Measurements from ENCODE around the gene ABHD8.

ABHD8 gene

DNA sequence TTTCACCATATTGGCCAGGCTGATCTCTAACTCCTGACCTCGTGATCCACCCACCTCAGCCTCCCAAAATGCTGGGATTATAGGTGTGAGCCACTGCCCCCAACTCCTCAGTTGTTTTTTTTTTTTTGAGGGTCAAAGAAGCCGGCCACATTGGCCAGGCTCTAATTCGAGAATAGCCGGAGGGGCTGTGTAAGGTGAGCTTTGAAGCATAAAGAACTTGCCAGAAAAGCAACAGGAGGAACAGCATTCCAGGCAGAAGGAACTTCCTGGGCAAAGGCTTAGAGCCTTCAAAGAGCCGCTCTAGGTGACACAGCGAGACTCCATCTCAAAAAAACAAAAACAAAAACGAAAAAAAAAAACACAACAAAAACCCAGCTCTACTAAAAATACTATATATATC, 37.2 kb downstream of the ABHD8 start:
- DNase-seq (ENCODE audit: low read depth in 2 of 2) = no peak

DNA sequence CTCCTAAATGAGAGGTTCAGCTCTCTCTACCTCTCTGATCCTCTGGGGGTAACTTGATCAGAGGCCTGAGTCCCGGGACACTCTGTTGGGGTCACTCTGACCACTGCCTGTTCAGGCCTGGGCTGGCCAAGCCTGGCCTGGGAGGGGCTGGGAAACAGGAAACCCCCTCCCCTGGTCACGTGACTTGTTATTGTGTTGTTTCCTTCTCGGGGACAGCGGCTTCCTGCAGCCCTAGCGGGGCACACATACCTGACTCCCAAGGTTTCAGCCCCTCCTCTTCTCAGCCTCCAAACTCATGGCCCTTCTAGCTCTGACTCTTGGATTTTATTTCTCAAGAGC, 38.6 kb downstream of the ABHD8 start, which contains the start of gene USHBP1:
USHBP1 (minus strand) TSS at position 105 of the 339 bp plus-strand sequence. CDS start 446 bp downstream, outside the sequence.
- no peak for DNase-seq (ENCODE audit: low read depth in 2 of 2)

DNA sequence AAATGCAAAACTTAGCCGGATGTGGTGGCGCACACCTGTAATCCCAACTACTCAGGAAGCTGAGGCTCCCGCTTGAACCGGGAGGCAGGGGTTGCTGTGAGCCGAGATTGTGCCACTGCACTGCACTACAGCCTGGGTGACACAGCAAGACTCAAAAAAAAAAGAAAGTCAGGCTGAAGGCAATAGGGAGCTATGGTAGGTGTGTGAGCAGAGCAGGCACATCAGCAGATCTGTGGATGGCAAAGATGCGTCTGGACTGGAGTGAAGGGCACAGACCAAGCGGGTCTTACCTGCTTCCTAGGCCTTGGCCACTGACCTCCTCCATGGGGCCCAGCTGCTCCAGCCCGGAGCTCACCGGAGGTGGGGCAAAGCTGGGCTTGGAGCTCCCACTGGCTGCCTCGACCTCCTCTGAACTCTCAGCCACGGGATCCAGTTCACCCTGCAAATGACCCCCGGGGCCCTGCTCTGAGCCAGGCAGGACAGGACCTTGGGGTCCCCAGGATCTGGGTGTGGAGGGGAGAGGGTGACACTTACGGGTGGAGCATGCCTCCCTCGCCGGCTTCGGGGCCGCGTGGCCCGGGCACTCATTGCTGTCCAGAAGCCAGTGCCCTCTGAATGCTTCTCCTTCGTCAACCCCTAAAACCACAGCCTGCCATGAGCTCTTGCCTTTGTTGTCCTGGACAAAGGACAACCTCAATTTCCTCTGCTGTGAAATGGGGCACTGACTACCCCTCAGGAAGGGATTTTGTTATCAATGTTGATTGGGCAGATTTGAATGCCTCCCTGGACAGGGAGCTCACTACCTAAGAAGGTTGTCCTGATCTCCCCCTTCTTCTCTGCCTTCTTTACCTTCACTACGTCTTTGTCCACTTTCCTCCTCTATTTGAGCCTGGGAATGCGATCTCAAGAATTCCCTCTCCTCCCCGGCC, 39.2 kb downstream of the ABHD8 start:
- no peak for DNase-seq (ENCODE audit: low read depth in 2 of 2)

DNA sequence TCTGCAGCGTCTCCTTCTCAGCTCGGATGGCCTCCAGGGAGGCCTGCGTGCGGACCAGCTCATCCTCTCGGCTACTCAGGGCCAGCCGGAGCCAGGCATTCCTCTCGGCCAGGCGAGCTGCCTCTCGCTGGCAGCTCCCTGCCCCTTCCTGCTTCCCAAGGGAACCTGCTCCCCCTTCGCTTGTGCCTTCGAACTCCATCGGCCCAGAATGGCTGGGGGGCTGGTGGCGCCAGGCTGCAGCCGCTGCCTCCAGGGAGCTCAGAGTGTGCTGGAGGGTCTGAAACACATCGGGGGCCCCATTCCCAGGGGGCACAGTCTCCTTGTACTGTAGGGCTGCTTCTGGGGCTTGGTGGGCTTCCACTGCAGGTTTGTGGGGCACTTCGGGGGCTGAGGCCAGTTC, 40.7 kb downstream of the ABHD8 start:
- no peak for DNase-seq (ENCODE audit: low read depth in 2 of 2)

DNA sequence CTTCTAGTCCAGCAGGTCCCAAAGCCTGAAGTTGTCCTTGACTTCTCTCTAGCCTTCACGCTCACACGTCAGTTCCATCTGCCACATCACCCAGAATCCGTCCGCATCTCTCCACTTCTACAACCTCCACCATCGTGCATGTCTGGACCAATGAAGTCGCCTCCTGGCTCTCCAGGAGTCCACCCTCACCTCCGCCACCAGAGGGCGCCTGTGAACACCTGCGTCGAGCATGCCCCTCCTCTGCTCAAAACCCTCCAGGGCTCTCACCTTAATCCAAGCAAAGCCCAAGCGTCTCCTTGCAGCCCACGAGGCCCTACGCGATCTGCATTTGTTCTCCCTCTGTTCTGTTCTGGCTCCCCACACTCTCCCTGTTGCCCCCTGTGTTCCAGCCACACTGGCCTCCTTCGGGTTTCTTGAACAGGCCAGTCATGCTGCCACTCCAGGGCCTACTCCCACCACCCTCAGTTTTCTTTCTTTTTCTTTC, 42.3 kb downstream of the ABHD8 start:
- DNase-seq (ENCODE audit: low read depth in 2 of 2) = peak; percentile 77 to 87

DNA sequence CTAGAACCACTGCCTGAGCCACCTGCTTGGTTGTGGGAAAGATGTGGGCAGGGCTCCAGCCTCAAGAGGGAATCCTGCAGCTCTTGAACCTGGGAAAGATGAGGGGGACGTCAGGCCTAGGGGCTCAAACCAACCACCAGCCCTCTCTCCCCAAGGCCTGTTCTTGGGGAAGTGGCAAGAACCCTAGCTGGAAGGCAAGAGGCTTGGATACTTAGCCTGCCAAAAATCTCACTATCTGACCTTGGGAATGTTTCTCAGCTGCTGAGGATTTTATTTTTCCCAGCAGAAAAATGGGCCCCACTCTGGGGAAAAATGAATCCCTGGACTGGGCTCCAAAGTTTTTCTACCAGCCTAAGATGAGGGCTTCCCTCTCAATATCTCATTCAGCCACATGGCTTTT, 43.3 kb downstream of the ABHD8 start:
- no peak for DNase-seq (ENCODE audit: low read depth in 2 of 2)

DNA sequence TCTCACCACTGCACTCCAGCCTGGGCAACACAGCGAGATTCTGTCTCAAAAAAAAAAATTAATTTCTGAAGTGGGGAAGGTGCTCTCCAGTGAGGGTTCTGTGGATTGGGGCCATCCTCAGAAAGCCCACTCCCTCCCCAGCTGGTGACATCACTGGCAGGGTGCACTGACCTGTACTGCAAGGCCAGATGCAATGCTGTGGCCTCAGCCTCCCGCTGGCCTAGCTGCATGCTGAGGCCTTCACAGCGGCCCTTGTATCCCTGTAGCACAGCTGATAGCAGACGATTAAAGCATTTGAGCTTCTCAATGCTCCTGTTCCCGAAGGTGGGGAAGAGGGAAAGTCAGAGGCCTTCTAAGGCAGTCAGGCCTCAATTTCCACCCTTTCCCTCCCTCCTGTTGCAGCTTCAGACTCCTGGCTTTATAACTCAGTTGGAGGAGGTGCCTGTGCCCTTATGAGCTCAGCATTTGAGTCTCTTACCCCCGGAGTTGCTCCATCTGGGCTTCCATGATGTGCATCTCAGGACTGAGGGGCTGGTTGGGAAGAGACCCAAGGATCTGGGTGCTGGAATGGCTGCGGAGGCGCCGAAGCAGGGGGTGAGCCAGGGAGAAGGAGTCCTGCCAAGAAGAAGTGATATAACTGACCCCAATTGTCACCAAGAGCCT, 44.0 kb downstream of the ABHD8 start:
- no peak for DNase-seq (ENCODE audit: low read depth in 2 of 2)

DNA sequence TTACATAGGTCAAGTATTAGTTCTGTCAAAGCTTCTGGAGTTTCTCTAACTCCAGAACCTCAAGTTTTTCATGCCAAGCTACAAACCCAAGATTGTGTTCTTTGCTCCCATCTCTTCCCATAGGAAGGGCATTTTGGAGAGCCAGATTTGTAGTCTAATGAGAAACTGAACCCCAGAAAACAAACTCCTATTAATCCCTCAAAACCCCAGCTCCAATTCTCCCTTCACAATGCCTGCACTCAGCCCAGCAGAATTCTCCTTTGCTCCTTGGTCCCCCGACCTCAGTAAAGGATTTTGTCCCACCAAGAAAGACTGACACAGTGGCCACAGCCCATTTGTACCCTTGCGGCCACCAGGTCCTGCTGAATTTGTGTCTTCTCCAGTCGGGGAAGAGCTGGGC, 47.1 kb downstream of the ABHD8 start:
- no peak for DNase-seq (ENCODE audit: low read depth in 2 of 2)

DNA sequence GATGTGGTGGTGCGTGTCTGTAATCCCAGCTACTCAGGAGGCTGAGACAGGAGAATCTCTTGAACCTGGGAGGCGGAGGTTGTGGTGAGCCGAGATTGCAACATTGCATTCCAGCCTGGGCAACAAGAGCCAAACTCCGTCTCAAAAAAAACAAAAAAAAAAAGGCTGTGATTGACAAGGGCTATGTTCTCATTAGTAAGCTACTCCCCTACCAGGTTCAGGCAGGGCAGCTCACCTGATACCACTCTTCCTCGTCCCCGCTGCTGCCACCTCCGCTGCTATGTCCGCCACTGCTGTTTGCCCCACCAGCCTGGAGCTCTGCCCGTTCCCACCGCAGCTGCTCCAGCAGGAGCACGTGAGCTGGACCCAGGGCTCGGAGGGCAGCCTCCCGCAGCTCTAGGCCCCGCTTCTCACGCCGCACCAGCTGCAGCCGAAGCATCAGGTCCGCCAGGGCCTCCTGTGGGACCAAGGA, 48.0 kb downstream of the ABHD8 start:
- no peak for DNase-seq (ENCODE audit: low read depth in 2 of 2)

DNA sequence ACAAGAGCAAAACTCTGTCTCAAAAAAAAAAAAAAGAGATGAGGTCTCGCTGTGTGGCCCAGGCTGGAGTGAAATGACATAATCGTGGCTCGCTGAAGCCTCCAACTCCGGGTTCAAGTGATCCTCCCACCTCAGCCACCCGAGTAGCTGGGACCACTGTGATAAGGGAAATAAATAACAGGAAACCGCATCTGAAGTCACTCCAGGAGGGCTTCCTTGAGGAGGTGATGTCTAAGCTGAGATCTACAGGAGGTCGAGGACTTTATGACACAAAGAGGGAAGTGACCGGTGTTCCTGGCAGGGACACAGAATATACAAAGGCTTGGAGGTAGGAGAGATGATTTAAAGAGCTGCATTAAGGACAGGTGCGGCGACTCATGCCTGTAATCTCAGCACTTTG, 48.6 kb downstream of the ABHD8 start:
- no peak for DNase-seq (ENCODE audit: low read depth in 2 of 2)

DNA sequence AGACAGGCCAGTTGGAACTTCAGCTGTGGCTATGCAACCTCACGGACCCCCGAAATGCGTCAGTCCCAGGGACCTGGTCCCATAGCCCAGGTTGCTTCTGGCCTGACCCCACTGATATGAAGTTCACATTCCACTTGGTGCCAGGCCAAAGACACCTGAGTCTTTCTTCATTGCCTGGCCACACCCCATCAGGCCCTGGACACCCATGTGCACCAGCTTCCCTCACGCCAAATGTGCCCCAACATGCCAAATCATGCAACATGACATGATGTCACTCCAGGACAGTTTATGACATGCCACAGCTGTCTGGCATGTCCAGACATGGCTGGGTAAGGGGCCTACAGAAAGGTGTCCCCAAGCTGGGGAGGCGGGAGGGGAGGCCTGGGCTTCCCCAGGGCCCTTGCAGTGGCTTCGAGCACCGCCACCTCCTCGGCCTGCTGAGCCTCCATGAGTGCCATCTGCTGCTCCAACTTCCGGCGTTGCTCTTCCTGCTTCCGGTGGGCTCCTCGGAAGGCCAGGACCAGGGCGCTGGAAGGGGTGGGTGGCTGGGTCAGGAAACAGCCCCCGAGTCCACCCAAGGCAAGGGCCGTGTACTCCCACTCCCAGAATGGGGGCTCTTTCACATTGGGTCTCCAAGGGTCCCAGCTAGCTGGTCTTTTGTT, 53.2 kb downstream of the ABHD8 start:
- no peak for DNase-seq (ENCODE audit: low read depth in 2 of 2)

DNA sequence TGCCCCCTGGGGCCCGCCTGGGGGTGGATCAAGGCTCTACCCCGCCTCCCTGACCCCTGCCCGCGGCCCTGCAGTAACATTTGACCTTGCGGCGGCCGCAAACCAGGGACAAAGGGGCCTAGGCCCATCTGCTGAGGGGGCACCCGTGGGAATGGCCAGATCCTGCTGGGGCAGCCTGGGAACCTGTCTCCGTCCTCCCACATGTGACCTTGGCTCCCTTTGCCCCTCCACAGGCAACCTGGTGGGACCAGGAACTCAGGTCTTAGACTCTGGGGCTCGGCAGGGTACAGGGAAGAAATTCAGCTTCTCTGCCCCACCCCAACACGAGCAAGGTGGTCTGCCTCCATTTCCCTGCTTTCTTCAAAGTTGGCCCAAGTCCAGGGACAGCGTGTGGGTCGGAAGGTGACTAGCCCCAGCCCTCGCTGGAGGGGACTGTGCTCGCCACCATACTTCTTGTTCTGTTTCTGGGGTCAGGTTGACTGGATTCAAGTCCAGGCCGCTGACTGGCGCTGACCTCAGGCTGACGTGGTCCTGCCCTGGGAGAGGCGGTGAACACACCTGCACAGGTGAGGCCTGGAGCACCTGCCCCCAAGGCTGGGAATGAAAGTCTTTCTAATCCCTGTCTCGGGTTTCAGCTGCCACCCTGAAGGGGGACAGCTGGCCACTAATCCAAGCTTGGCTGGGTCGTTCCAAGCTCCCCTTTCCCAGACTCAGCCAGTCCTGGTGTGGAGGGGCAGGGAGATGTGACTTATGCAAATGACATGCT, 55.0 kb downstream of the ABHD8 start:
- DNase-seq (ENCODE audit: low read depth in 2 of 2) = no peak

DNA sequence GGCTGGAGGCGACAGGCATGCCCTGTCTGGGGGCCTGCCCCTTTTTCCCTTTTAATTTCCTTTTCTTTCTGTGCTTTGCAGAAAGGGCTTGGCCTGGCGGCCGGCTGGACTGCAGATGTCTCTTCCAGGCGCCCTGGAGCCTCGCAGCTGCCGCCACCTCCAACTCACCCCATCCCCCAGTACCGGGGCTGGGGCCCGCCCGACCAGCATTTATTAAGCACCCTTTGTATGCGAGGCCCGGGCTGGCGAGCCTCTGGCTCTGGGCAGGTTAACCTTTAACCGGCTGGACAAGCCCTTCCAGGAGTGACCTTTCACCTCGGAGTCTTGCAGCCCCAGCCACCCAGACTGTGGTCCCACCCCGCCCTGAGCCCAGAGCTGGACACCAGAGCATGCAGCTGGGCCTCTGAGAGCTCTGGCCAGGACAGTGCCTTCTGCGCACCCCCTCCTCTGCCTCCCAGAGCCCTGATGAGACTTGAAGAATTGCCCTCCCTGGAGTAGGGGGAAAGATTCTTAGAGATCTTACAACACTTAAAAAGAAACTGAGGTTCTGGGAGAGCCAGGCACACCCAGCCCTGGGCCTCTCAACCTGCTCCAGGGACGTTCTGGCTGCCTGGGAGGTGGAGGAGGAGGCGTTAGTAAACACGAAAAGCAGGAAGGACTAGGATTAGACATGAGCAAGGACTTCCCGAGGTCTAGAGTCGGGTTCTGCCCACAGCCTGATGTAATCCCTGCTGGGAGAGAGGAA, 56.4 kb downstream of the ABHD8 start:
- no peak for DNase-seq (ENCODE audit: low read depth in 2 of 2)

DNA sequence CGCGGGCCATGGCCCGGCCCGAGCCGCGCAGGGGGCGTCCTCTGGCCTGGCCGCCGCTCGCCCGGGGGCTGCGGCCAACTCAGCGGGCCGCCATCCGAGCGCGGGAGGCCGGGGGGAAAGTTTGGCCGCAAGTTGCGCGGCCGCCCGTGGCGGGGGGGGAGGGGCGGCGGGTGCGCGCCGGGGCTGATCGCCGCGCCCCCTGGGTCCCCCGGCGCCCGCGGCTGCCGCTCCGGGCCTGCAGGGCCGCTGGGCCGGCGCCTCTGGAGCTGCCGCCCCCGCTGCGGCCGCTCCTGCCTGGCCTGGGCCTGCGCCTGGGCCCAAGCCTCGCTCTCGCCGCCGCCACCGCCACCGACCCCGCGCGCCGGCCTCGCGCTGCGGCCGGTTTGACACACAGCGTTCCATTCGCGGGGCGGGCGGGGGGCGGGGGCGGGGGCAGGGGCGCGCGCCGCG, 57.7 kb downstream of the ABHD8 start, which contains the start of gene NR2F6:
NR2F6 (minus strand) TSS at position 385 of the 450 bp plus-strand sequence. CDS start 699 bp downstream, outside the sequence.
- DNase-seq (ENCODE audit: low read depth in 2 of 2) = no peak

DNA sequence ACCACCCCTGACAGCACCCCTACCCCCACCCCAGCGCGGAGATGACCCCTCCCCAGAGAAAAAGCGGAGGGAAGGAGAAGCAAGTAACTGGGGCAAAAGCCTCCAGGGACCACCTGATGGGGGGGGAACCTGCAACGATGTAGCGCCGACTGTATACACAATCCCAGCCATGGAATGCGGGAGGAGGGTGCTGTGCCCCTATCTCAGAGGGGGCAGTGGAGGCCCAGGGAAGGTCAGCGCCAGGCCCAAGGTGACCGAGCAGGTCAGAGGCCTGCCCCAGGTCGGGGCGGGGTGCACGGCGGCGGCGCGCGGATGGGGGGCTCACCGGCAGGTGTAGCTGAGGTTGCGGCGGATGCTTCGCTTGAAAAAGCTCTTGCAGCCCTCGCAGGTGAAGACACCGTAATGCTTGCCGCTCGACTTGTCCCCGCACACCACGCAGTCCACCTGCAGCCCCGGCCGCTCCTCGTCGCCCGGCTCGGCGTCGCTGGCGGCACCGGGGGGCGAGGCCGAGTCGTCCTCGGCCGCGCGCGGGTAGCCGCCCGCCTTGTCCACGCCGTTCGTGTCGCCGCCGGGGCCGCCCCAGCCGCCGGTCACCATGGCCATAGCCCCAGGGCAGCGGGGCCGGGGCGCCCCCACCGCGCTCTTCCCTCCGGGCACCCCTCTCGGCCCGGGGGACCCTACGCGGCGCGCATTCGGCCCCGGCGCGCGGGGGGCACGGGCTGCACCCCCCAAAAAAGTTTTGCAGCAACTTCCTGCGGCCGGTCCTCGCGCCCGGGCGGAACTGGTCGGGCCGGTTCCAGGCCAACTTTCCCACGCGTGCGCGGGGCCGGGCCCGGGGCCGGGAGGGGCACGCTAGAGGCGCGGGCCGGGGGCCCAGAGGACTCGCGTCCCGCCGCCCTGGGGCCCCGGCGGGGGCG, 58.3 kb downstream of the ABHD8 start:
- DNase-seq (ENCODE audit: low read depth in 2 of 2) = no peak

DNA sequence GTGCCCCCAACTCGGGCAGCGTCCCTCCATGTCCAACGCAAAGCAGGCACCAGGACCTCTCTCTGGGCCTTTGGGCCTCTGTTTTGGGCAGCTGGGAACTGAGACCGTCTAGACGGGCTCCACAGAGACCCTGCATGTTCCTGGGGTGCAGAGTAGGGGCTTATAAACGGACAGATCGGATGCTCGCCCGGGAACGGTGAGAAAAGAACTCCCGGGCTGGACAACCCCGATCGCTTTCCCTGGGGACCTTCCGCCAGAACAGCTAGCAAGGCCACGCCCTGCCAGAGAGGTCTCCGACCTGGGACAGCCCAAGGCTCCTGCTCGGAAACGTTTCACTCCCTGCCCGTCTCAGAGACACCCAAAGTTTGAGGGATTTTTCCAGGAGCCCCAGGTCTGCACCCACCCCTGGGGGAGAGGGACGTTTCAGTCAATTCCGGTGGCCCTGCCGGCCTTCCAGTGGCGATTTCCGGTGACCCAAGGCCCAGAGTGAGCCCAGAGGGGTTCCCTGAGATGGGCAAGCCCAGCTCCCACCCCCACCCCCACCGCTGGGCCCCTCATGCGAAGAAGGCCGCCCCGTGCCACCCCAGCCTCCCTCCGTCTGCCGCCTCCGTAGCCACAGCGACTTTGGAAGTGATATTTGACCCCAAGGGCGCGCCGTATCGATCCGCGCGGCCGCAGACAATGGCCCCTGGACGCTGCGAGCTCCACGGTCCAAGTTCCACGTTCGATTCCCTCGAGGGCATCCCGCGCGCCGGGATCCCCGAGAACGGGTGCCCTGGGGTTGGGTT, 59.2 kb downstream of the ABHD8 start:
- no peak for DNase-seq (ENCODE audit: low read depth in 2 of 2)

DNA sequence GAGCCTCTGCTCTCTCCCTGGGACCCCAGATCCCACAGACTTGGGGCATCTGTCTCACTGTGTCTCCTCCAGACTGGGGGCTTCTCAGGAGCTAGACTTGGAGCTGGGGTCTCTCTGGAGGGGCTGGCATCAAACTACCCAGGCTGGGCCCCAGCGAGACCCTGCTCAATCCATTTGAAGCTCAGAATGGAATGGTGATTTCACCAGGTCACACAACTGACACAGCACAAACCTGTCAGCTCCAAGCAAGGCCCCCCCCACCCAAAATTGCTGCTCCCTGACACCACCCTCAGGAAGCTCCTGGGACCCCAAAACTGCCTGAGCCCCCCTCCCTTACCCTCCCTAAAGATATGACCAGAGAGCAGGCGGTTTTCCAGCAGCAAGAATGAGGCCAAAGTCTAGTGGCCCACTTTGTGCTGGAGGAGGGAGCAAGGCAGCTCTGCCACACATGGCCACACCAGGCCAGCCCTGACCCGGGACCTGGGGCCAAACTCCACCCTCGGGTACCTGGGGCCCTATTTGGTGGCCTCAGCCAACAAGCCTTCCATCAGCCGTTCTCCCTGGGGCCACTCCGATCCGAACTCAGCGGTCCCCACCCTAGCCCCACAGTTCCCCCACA, 59.9 kb downstream of the ABHD8 start:
- DNase-seq (ENCODE audit: low read depth in 2 of 2) = no peak
